ENCODE data around the gene USH2A.

The USH2A gene

GRCh38 chr1:215660259-215660658 is 763.0 kb downstream of the USH2A start:
- DNase-seq (ENCODE audit: low spot score in 2 of 2) (no peak), ATAC-seq (ENCODE audit: low read depth) (no peak)
- no peaks in the 10 kb centered on the region for H3K27me3 Mint-ChIP-seq
- no peak overlapping the region for H3K4me3 Mint-ChIP-seq
- H3K4me1 Mint-ChIP-seq, result no peaks in the 10 kb centered on the region
- no peaks in the 10 kb centered on the region for H3K9me3 Mint-ChIP-seq
- H3K36me3 Mint-ChIP-seq, result no peaks in the 10 kb centered on the region
- no peak overlapping the region for H3K27ac Mint-ChIP-seq

GRCh38 chr1:215657047-215657446 is 766.2 kb downstream of the USH2A start:
- Mint-ChIP-seq H3K27ac (no peak overlapping the region), H3K9me3 (no peaks in the 10 kb centered on the region), H3K4me1 (no peaks in the 10 kb centered on the region), H3K27me3 (no peaks in the 10 kb centered on the region), H3K36me3 (no peaks in the 10 kb centered on the region), H3K4me3 (no peak overlapping the region)
- DNase-seq (ENCODE audit: low spot score in 2 of 2) (no peak), ATAC-seq (ENCODE audit: low read depth) (no peak)

GRCh38 chr1:215652371-215652770 is 770.9 kb downstream of the USH2A start:
- H3K36me3 Mint-ChIP-seq, result no peaks in the 10 kb centered on the region
- H3K4me1 Mint-ChIP-seq, result peaks cover 2% of the 10 kb centered on the region
- H3K27ac Mint-ChIP-seq, result no peak overlapping the region
- DNase-seq (ENCODE audit: low spot score in 2 of 2) (no peak), ATAC-seq (ENCODE audit: low read depth) (no peak)
- no peaks in the 10 kb centered on the region for H3K27me3 Mint-ChIP-seq
- no peak overlapping the region for H3K4me3 Mint-ChIP-seq
- H3K9me3 Mint-ChIP-seq, result no peaks in the 10 kb centered on the region

- peaks cover 2% of the 10 kb centered on the region for H3K4me1 Mint-ChIP-seq
- H3K27ac Mint-ChIP-seq, result no peak overlapping the region
- H3K36me3 Mint-ChIP-seq, result no peaks in the 10 kb centered on the region
- no peaks in the 10 kb centered on the region for H3K9me3 Mint-ChIP-seq
- ATAC-seq (ENCODE audit: low read depth) (no peak), DNase-seq (ENCODE audit: low spot score in 2 of 2) (no peak)
- H3K4me3 Mint-ChIP-seq, result no peak overlapping the region
- no peaks in the 10 kb centered on the region for H3K27me3 Mint-ChIP-seq
Measured at GRCh38 chr1:215651867-215652266, 771.4 kb downstream of the USH2A start.

GRCh38 chr1:215650446-215651149 is 772.6 kb downstream of the USH2A start:
- Mint-ChIP-seq H3K4me3 (no peak overlapping the region), H3K27ac (no peak overlapping the region), H3K4me1 (peaks cover 2% of the 10 kb centered on the region), H3K36me3 (no peaks in the 10 kb centered on the region), H3K9me3 (no peaks in the 10 kb centered on the region), H3K27me3 (no peaks in the 10 kb centered on the region)
- DNase-seq (ENCODE audit: low spot score in 2 of 2), result no peak
- no peak for ATAC-seq (ENCODE audit: low read depth)

- Mint-ChIP-seq H3K27me3 (no peaks in the 10 kb centered on the region), H3K4me1 (peaks cover 2% of the 10 kb centered on the region), H3K36me3 (no peaks in the 10 kb centered on the region), H3K27ac (no peak overlapping the region), H3K4me3 (no peak overlapping the region), H3K9me3 (peaks cover 4% of the 10 kb centered on the region)
- DNase-seq (ENCODE audit: low spot score in 2 of 2) (no peak), ATAC-seq (ENCODE audit: low read depth) (no peak)
Measured at GRCh38 chr1:215648957-215649356, 774.3 kb downstream of the USH2A start.

GRCh38 chr1:215647738-215648137 is 775.5 kb downstream of the USH2A start:
- no peak for ATAC-seq (ENCODE audit: low read depth)
- H3K27me3 Mint-ChIP-seq, result no peaks in the 10 kb centered on the region
- DNase-seq (ENCODE audit: low spot score in 2 of 2), result no peak
- H3K4me3 Mint-ChIP-seq, result no peak overlapping the region
- no peaks in the 10 kb centered on the region for H3K36me3 Mint-ChIP-seq
- peaks cover 4% of the 10 kb centered on the region for H3K9me3 Mint-ChIP-seq
- peaks cover 2% of the 10 kb centered on the region for H3K4me1 Mint-ChIP-seq
- no peak overlapping the region for H3K27ac Mint-ChIP-seq

GRCh38 chr1:215645861-215646260 is 777.4 kb downstream of the USH2A start:
- H3K36me3 Mint-ChIP-seq, result no peaks in the 10 kb centered on the region
- no peaks in the 10 kb centered on the region for H3K27me3 Mint-ChIP-seq
- DNase-seq (ENCODE audit: low spot score in 2 of 2) (no peak), ATAC-seq (ENCODE audit: low read depth) (no peak)
- H3K4me1 Mint-ChIP-seq, result no peaks in the 10 kb centered on the region
- H3K9me3 Mint-ChIP-seq, result peaks cover 4% of the 10 kb centered on the region
- H3K4me3 Mint-ChIP-seq, result no peak overlapping the region
- no peak overlapping the region for H3K27ac Mint-ChIP-seq

- H3K27ac Mint-ChIP-seq, result no peak overlapping the region
- no peaks in the 10 kb centered on the region for H3K4me1 Mint-ChIP-seq
- no peak for ATAC-seq (ENCODE audit: low read depth)
Measured at GRCh38 chr1:215645182-215645581, 778.1 kb downstream of the USH2A start.

GRCh38 chr1:215643592-215644321 is 779.5 kb downstream of the USH2A start:
- no peak overlapping the region for H3K27ac Mint-ChIP-seq
- DNase-seq (ENCODE audit: low spot score in 2 of 2), result no peak
- no peaks in the 10 kb centered on the region for H3K36me3 Mint-ChIP-seq
- no peak for ATAC-seq (ENCODE audit: low read depth)
- H3K9me3 Mint-ChIP-seq, result peaks cover 4% of the 10 kb centered on the region
- H3K4me1 Mint-ChIP-seq, result no peaks in the 10 kb centered on the region
- no peak overlapping the region for H3K4me3 Mint-ChIP-seq
- no peaks in the 10 kb centered on the region for H3K27me3 Mint-ChIP-seq

More at GRCh38 chr1:215645182-215645581, 778.1 kb downstream of the USH2A start:
- no peak for DNase-seq (ENCODE audit: low spot score in 2 of 2)
- H3K27me3 Mint-ChIP-seq, result no peaks in the 10 kb centered on the region
- no peaks in the 10 kb centered on the region for H3K36me3 Mint-ChIP-seq
- H3K4me3 Mint-ChIP-seq, result no peak overlapping the region
- H3K9me3 Mint-ChIP-seq, result peaks cover 4% of the 10 kb centered on the region

- Mint-ChIP-seq H3K4me3 (no peak overlapping the region), H3K9me3 (peaks cover 4% of the 10 kb centered on the region), H3K27me3 (no peaks in the 10 kb centered on the region), H3K4me1 (no peaks in the 10 kb centered on the region), H3K36me3 (no peaks in the 10 kb centered on the region), H3K27ac (no peak overlapping the region)
- ATAC-seq (ENCODE audit: low read depth), result no peak
- no peak for DNase-seq (ENCODE audit: low spot score in 2 of 2)
Measured at GRCh38 chr1:215640429-215641148, 782.7 kb downstream of the USH2A start.

GRCh38 chr1:215637041-215637573 is 786.1 kb downstream of the USH2A start:
- DNase-seq (ENCODE audit: low spot score in 2 of 2), result no peak
- Mint-ChIP-seq H3K36me3 (no peaks in the 10 kb centered on the region), H3K27ac (no peak overlapping the region), H3K4me1 (no peaks in the 10 kb centered on the region), H3K9me3 (no peaks in the 10 kb centered on the region), H3K4me3 (no peak overlapping the region), H3K27me3 (no peaks in the 10 kb centered on the region)
- ATAC-seq (ENCODE audit: low read depth), result no peak

GRCh38 chr1:215636258-215636965 is 786.8 kb downstream of the USH2A start:
- H3K4me1 Mint-ChIP-seq, result no peaks in the 10 kb centered on the region
- no peaks in the 10 kb centered on the region for H3K36me3 Mint-ChIP-seq
- no peak overlapping the region for H3K27ac Mint-ChIP-seq
- ATAC-seq (ENCODE audit: low read depth) (no peak), DNase-seq (ENCODE audit: low spot score in 2 of 2) (no peak)
- no peaks in the 10 kb centered on the region for H3K27me3 Mint-ChIP-seq
- no peaks in the 10 kb centered on the region for H3K9me3 Mint-ChIP-seq
- H3K4me3 Mint-ChIP-seq, result no peak overlapping the region

GRCh38 chr1:215635827-215636226 is 787.4 kb downstream of the USH2A start:
- Mint-ChIP-seq H3K9me3 (no peaks in the 10 kb centered on the region), H3K4me1 (no peaks in the 10 kb centered on the region), H3K27ac (no peak overlapping the region), H3K4me3 (no peak overlapping the region), H3K36me3 (no peaks in the 10 kb centered on the region), H3K27me3 (no peaks in the 10 kb centered on the region)
- DNase-seq (ENCODE audit: low spot score in 2 of 2), result no peak
- no peak for ATAC-seq (ENCODE audit: low read depth)
